NCI-H526 (cell line): ENCODE data around the gene CFAP157.

Experiments
- DNase-seq, 2 experiments: peaks; one replicate each; lab custom pipeline; 2025; lab: John Stamatoyannopoulos, UW

CFAP157 gene

DNA sequence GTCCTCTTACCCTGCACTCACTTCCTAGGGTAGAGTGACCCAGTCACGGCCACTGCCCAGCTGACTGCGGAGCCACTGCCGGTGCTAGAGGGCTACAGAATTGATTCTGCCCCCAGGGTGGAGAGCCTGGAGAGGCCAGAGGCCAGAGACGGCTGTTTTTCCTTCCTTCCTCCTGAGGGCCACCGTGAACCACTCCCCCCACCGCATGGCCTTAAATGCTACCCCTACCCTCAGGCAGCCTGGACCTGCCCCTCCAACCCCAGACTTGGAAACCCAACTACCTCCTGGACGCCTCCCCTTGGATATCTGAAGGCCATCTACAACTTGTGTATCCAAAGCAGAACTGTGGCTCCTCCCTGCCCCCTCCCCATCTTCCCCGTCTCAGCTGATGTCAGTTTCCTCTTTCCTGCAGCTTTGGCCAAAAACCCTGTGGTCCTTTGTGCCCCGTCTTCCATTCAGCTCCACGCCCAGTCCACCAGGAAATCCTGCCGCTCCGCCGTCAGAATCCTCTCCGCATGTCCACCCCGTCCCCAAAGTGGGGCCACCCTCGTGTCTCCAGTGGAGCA is 55.4 kb downstream of the CFAP157 start:
- DNase-seq: no peak

DNA sequence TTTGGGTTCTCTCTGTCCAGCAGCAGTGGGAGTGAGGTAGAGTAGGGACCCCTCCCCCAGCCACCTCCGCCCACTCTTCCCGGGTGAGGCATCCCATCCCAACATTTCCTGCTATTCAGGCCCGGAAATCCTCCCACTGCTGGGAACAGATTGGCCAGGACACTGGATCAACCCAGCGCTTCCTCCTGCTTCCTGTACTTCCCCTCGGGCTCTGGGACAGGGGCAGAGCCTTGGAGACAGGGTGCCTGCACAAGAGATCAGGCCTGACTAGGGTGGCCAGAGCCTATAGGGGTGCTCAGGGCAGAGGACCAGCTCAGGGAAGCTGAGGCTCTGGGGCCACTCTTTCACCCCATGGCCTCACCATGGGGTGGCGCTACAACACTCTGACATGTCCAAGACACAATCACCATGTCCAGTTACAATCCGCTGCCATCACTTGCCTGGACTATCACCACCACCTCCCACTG is 57.2 kb downstream of the CFAP157 start:
- DNase-seq: no peak

DNA sequence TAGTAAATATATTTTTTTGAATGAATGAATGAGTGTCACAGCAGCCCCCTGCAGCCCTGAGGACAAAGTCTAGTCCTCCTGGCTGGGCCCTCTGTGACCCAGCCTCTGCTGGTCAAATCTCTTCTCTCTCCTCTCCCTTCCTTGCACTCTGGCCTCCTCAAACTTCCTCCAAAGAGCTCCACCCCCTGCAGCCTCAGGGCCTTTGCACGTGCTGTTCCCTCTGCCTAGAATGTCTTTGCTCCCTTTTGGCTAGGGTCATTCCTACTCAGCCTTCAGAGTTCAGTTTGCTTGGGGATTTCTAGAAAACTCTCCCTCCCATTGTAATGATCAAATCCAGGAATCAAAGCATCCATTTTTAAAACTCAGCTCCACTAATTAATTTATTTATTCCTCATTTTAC is 58.6 kb downstream of the CFAP157 start:
- no peak for DNase-seq
